Muscle layer of colon (tissue), 2 donors: ENCODE results near the gene IL16.

Experiments used
- H3K27ac ChIP-seq: one replicate; pipeline ENCODE4 v1.7.0; 2013; ENCODE audit warnings: low read depth, mild to moderate bottlenecking, low read length, moderate library complexity
- H3K27me3 ChIP-seq, 2 donors: one replicate each; pipeline ENCODE4 v1.7.0; 2013; ENCODE audit warnings: low read length in 2 of 2, mild to moderate bottlenecking in 2 of 2; ENCODE audit not compliant: insufficient read depth in 2 of 2, control insufficient read depth in 1 of 2
- H3K36me3 ChIP-seq: one replicate; pipeline ENCODE4 v1.7.0; 2013; ENCODE audit warnings: mild to moderate bottlenecking, low read length; ENCODE audit not compliant: insufficient read depth
- H3K4me1 ChIP-seq: one replicate; pipeline ENCODE4 v1.7.0; 2013; ENCODE audit warnings: mild to moderate bottlenecking, low read length; ENCODE audit not compliant: insufficient read depth
- H3K4me3 ChIP-seq, 2 donors: one replicate each; pipeline ENCODE4 v1.7.0; 2013; ENCODE audit warnings: low read length in 2 of 2, low read depth in 1 of 2, mild to moderate bottlenecking in 1 of 2, moderate library complexity in 1 of 2
- H3K9ac ChIP-seq: one replicate; pipeline ENCODE4 v1.7.0; 2013; ENCODE audit warnings: low read length
- H3K9me3 ChIP-seq: one replicate; pipeline ENCODE4 v1.7.0; 2013; ENCODE audit warnings: mild to moderate bottlenecking, low read length
- donor health status: abdominal sarcoma.
- donor health status: Adenocarcinoma of cecum.

Gene IL16

DNA sequence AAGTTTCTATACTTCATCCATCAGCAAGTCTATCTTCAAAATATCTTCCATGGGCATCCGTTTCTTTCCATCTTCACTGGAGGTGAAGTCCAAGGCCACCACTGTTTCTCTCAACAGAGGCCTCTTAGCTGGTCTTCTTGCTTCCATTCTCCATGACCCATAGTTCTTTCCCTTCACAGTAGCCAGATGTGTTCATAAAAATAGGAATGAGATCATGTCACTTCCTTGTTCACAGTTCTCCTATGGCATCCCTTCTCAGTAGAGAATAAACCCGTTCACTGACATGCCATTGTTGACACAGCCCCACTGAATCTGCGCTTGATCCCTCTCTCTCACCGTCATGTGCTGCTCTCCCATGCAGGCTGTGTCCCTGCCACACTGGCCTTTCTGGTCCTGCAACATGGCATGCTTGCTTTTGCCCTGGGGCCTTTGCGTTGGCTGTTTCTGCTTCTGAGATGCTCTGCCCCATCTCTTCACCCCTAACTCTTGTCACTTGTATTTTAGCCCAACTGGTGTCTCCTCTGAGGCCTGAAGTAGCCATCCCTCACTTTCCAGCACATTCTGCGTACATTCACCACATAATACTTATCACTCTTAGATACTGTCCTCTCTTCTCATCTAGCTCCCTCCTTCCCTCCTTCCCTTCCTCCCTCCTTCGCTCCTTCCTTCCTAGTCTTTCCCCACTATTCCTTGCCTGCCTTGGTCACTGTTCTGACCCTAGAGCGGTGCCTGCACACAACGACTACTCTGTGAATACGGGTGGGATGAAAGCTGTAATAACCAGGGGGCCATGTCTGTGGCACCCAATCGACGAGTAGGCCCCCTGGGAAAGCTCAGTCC is 85.3 kb downstream of the IL16 start:
- Histone ChIP-seq H3K36me3 (no peaks in the 10 kb centered on the region), H3K4me3 (no peak overlapping the region), H3K27ac (no peak overlapping the region), H3K4me1 (peaks cover 9% of the 10 kb centered on the region), H3K27me3 (no peaks in the 10 kb centered on the region), H3K9me3 (no peaks in the 10 kb centered on the region), H3K9ac (no peak overlapping the region)

DNA sequence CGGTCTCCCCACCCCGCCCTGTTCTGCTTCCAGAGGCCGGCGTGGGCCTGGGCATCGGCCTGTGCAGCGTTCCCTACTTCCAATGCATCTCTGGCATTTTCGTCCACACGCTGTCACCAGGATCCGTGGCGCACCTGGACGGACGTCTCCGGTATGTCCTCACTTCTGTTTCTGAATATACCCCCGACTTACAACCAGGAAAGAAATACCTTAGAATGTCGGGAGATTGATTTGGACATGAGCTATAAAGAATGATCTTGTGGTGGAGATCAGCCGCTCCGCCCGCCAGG is 85.9 kb downstream of the IL16 start:
- H3K9me3 ChIP-seq, result no peaks in the 10 kb centered on the region
- H3K36me3 ChIP-seq, result no peaks in the 10 kb centered on the region
- H3K4me1 ChIP-seq, result peaks cover 9% of the 10 kb centered on the region
- H3K27me3 ChIP-seq, result no peaks in the 10 kb centered on the region
- H3K9ac ChIP-seq, result no peak overlapping the region
- no peak overlapping the region for H3K27ac ChIP-seq
- no peak overlapping the region for H3K4me3 ChIP-seq

DNA sequence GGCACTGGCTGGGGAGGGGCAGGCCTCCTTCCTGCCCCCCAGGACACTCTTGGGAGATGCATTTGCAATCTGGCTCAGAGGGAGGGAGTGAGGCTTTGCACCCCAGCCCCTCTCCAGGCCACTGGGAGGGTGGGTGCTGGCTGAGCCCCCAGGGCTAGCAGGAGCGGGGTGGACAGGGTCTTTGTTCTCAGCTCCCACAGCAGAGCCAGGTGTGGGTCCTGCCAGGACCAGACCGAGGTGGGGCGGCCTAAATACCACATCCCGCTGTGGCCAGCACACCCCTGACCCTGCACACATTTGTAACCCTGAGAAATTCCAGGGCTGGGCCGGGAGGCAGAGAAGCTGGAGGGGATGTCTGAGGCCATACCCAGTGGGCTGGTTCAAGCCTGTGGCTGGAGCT is 86.2 kb downstream of the IL16 start:
- Histone ChIP-seq H3K36me3 (no peaks in the 10 kb centered on the region), H3K9me3 (no peaks in the 10 kb centered on the region), H3K4me1 (peaks cover 9% of the 10 kb centered on the region), H3K9ac (no peak overlapping the region), H3K4me3 (no peak overlapping the region), H3K27me3 (no peaks in the 10 kb centered on the region), H3K27ac (no peak overlapping the region)

DNA sequence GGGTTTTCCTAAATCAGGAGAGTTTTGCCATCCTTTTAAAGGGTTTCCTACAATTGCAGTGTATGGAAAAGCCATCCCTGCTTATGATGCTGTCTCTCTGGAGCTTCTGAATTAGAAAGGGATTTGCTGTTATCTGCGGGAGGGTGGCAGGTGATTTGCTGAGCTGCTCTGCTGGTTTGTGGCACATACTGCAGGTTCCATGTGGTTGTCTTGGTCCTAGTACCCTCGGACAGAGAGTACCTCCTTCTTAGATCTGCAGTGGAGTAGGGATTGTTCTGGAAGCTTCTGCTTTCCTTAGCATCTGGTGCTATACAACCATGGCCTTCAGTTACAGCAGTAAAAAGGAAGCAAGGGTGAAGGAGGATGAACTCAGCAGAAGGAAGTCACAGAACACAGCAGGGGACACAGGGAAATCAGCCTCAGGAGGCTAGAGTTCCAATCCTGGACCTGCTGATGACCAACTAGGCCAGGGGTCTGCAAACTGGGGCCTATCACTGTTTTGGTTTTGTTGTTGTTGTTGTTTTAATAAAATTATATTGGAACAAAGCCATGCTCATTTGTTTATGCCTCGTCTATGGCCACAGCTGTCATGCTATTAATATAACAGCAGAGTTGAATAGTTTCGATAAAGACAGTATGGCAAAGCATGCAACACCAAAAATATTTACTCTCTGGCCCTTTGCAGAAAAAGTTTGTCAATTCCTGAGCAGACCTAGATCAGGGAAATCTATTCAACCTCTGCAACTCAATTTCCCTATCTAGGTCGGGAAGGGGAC is 87.8 kb downstream of the IL16 start:
- Histone ChIP-seq H3K27me3 (no peaks in the 10 kb centered on the region), H3K4me3 (no peak overlapping the region), H3K9ac (no peak overlapping the region), H3K4me1 (peaks cover 8% of the 10 kb centered on the region), H3K9me3 (no peaks in the 10 kb centered on the region), H3K36me3 (no peaks in the 10 kb centered on the region), H3K27ac (no peak overlapping the region)

DNA sequence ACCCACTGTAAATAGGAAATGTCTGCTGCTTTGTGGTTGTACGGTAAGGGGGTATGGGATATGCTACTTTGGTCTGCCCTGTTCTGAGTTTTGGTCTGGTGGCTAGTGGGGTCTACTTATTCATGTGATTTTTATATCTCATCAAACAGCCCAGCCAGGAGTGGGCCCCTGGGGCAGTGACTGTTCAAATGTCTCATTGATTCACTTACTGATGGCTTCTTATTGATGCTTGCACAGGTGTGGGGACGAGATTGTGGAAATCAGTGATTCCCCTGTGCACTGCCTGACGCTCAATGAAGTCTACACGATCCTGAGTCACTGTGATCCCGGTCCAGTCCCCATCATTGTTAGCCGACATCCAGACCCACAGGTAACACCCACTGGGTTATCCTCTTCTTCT is 88.8 kb downstream of the IL16 start:
- no peaks in the 10 kb centered on the region for H3K4me1 ChIP-seq
- no peaks in the 10 kb centered on the region for H3K36me3 ChIP-seq
- no peaks in the 10 kb centered on the region for H3K27me3 ChIP-seq
- H3K9ac ChIP-seq, result no peak overlapping the region
- H3K27ac ChIP-seq, result no peak overlapping the region
- no peaks in the 10 kb centered on the region for H3K9me3 ChIP-seq
- H3K4me3 ChIP-seq, result no peak overlapping the region

DNA sequence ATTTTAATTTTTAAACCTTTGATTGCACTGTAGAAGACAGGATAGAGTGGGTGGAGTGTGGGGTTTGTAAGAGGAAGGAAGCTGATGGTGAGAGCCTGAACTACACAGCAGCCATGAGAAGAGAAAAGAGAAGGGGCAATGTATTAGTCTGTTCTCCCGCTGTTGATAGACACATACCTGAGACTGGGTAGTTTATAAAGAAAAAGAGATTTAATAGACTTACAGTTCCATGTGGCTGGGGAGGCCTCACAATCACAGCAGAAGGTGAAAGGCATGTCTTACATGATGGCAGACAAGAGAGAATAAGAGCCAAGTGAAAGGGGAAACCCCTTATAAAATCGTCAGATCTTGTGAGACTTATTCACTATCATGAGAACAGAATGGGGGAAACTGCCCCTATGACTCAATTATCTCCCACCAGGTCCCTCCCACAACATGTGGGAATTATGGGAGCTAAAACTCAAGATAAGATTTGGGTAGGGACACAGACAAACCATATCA is 90.0 kb downstream of the IL16 start:
- no peak overlapping the region for H3K4me3 ChIP-seq
- no peaks in the 10 kb centered on the region for H3K36me3 ChIP-seq
- no peak overlapping the region for H3K9ac ChIP-seq
- H3K9me3 ChIP-seq, result no peaks in the 10 kb centered on the region
- no peaks in the 10 kb centered on the region for H3K27me3 ChIP-seq
- H3K27ac ChIP-seq, result no peak overlapping the region
- H3K4me1 ChIP-seq, result no peaks in the 10 kb centered on the region

DNA sequence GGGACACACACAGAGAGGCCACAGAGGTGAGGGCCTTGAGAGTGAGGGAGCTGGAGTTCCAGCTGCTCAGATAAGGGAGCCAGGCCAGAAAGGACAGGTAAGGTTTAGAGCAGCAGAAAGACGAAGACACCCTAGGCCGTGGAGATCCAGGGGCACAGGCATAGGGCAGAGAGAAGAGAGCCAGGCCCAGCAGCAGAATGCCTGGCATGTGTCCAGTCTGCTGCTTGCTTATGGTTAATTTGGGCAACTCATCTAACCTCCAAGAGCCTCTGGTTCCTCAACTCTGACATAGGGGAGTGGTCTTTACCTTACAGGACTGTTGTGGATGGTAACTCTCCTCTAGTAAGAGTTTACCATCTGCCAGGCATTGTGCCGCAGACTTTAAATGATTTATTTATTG is 91.4 kb downstream of the IL16 start:
- no peak overlapping the region for H3K4me3 ChIP-seq
- H3K9ac ChIP-seq, result no peak overlapping the region
- H3K9me3 ChIP-seq, result no peaks in the 10 kb centered on the region
- no peaks in the 10 kb centered on the region for H3K36me3 ChIP-seq
- no peaks in the 10 kb centered on the region for H3K27me3 ChIP-seq
- no peaks in the 10 kb centered on the region for H3K4me1 ChIP-seq
- no peak overlapping the region for H3K27ac ChIP-seq

DNA sequence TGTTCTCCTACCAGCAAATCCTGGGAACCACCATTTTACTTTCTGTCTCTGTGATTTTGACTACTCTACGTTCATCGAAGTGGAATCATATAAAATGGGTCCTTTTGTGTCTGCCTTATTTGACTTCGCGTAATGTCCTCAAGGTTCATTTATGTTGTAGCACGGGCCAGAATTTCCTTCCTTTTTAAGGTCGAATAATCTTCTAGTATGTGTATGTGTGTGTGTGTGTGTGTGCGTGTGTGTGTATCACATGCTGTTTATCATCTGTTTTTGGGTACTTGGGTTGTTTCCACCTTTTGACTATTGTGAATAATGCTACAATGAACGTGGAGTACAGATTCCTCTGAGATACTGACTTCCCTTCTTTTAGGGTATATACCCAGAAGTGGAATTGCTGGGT is 91.9 kb downstream of the IL16 start:
- no peaks in the 10 kb centered on the region for H3K9me3 ChIP-seq
- no peak overlapping the region for H3K9ac ChIP-seq
- no peaks in the 10 kb centered on the region for H3K27me3 ChIP-seq
- H3K36me3 ChIP-seq, result no peaks in the 10 kb centered on the region
- H3K4me1 ChIP-seq, result no peaks in the 10 kb centered on the region
- H3K4me3 ChIP-seq, result no peak overlapping the region
- no peak overlapping the region for H3K27ac ChIP-seq

DNA sequence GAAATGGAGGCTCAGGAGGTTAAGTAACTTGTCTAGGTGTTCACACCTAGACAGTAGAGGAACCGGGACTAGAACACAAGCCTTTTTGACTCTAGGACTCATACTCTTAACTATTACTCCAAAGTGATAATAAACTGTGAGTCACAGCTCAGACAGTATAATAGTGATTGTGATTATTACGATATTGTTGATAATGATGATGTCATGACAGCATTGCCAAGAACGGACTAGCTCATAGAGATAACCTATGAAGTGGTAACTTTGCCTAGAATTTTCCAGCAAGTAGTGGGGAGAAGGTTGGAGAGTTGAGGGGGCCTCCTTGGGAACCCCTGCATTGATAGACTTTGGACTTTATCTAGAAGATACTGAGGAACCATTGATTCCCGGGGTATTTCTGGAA is 93.2 kb downstream of the IL16 start:
- Histone ChIP-seq H3K27me3 (no peaks in the 10 kb centered on the region), H3K4me1 (no peaks in the 10 kb centered on the region), H3K9ac (no peak overlapping the region), H3K36me3 (no peaks in the 10 kb centered on the region), H3K9me3 (no peaks in the 10 kb centered on the region), H3K4me3 (no peak overlapping the region), H3K27ac (no peak overlapping the region)

DNA sequence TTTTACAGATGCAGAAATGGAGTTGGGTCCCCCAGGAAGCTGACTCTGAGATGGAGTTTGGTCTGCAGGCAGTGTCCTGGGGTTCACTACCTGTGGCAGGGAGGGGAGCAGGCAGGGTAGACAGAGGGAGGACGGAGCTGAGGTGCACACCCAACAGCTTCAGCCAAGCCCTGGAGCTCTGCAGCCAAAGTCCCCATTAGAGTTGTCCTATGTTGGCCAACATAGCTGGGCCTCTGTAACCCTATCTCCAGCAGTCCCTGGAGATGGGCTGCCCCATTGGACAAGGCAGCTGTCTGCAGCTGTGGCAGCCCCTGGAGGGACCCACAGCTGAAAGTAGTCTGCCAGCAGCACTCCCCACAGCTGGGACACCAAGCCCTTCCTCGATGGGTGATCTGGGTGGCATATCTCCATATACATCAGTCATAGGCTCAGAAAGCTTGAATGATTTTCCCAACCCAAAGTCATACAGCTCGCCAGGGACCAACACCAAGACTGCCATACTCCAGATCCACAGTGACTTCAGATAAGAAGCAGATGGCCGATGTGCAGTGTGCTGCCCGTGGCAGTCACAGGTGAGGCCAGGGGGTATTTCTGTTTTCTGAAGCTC is 95.3 kb downstream of the IL16 start:
- H3K4me1 ChIP-seq, result no peaks in the 10 kb centered on the region
- H3K27ac ChIP-seq, result no peak overlapping the region
- no peaks in the 10 kb centered on the region for H3K36me3 ChIP-seq
- H3K4me3 ChIP-seq, result no peak overlapping the region
- H3K9ac ChIP-seq, result no peak overlapping the region
- H3K9me3 ChIP-seq, result no peaks in the 10 kb centered on the region
- H3K27me3 ChIP-seq, result no peaks in the 10 kb centered on the region

DNA sequence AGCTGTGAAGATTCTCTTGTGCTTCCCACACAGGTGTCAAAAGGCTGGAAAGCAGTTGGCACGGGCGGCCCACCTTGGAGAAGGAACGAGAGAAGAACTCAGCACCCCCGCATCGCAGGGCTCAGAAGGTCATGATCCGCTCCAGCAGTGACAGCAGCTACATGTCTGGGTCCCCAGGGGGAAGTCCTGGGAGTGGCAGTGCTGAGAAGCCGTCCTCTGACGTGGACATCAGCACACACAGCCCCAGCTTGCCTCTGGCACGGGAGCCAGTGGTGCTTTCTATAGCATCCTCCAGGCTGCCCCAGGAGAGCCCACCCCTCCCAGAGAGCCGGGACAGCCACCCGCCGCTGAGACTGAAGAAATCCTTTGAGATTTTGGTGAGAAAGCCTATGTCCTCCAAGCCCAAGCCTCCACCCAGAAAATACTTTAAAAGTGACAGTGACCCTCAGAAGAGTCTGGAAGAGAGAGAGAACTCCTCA is 95.9 kb downstream of the IL16 start:
- Histone ChIP-seq H3K27ac (no peak overlapping the region), H3K4me1 (no peaks in the 10 kb centered on the region), H3K9me3 (no peaks in the 10 kb centered on the region), H3K36me3 (no peaks in the 10 kb centered on the region), H3K9ac (no peak overlapping the region), H3K4me3 (no peak overlapping the region), H3K27me3 (no peaks in the 10 kb centered on the region)
